ENCODE data around the gene PADI4.

PADI4 gene

GRCh38 chr1:17350083-17350482 lies 42.1 kb downstream of the PADI4 start:
- no peak for DNase-seq (ENCODE audit: low spot score)

- no peak for DNase-seq (ENCODE audit: low spot score)
Observed at GRCh38 chr1:17350928-17351446, 43.0 kb downstream of the PADI4 start.

GRCh38 chr1:17351598-17352324 lies 43.8 kb downstream of the PADI4 start:
- no peak for DNase-seq (ENCODE audit: low spot score)

- no peak for DNase-seq (ENCODE audit: low spot score)
Observed at GRCh38 chr1:17352419-17352909, 44.5 kb downstream of the PADI4 start.

GRCh38 chr1:17355898-17356297 lies 47.9 kb downstream of the PADI4 start:
- no peak for DNase-seq (ENCODE audit: low spot score)

- DNase-seq (ENCODE audit: low spot score), result no peak
Observed at GRCh38 chr1:17356387-17357026, 48.5 kb downstream of the PADI4 start.

- DNase-seq (ENCODE audit: low spot score), result no peak
Observed at GRCh38 chr1:17358557-17358956, 50.6 kb downstream of the PADI4 start.

- no peak for DNase-seq (ENCODE audit: low spot score)
Observed at GRCh38 chr1:17359031-17359430, 51.0 kb downstream of the PADI4 start.

GRCh38 chr1:17359808-17360207 lies 51.8 kb downstream of the PADI4 start:
- no peak for DNase-seq (ENCODE audit: low spot score)

- no peak for DNase-seq (ENCODE audit: low spot score)
Observed at GRCh38 chr1:17360272-17360956, 52.4 kb downstream of the PADI4 start.

GRCh38 chr1:17361687-17362086 lies 53.7 kb downstream of the PADI4 start:
- no peak for DNase-seq (ENCODE audit: low spot score)

- DNase-seq (ENCODE audit: low spot score), result no peak
Observed at GRCh38 chr1:17363351-17363750, 55.4 kb downstream of the PADI4 start.

GRCh38 chr1:17363771-17364170 lies 55.8 kb downstream of the PADI4 start:
- DNase-seq (ENCODE audit: low spot score), result no peak

- DNase-seq (ENCODE audit: low spot score), result no peak
Observed at GRCh38 chr1:17365293-17365692, 57.3 kb downstream of the PADI4 start.

- no peak for DNase-seq (ENCODE audit: low spot score)
Observed at GRCh38 chr1:17369466-17369865, 61.5 kb downstream of the PADI4 start.

- DNase-seq (ENCODE audit: low spot score), result peak; percentile 52
Observed at GRCh38 chr1:17370618-17371017, 62.6 kb downstream of the PADI4 start.

- DNase-seq (ENCODE audit: low spot score), result no peak
Observed at GRCh38 chr1:17371896-17372295, 63.9 kb downstream of the PADI4 start, which contains the start of gene PADI6. TSS of gene PADI6 (plus strand) at chr1:17372196. CDS start at chr1:17372246, 50 bp downstream.

GRCh38 chr1:17372955-17373354 lies 65.0 kb downstream of the PADI4 start:
- no peak for DNase-seq (ENCODE audit: low spot score)

GRCh38 chr1:17375651-17376050 lies 67.7 kb downstream of the PADI4 start:
- no peak for DNase-seq (ENCODE audit: low spot score)

GRCh38 chr1:17377325-17377953 lies 69.4 kb downstream of the PADI4 start:
- no peak for DNase-seq (ENCODE audit: low spot score)

GRCh38 chr1:17381161-17381560 lies 73.2 kb downstream of the PADI4 start:
- DNase-seq (ENCODE audit: low spot score), result no peak

GRCh38 chr1:17392199-17392740 lies 84.3 kb downstream of the PADI4 start:
- DNase-seq (ENCODE audit: low spot score), result no peak

Measured in SW480 (cell line).